Effector memory CD4-positive, alpha-beta T cell (primary cell): ENCODE results near the gene ZNF343.

ENCODE experiments used
- DNase-seq, 3 donors: peaks; one replicate each; pipeline ENCODE4 v3.0.0-alpha.2; 2020
- H3K27ac ChIP-seq: 2 replicates; pipeline ENCODE4 v1.7.0; 2013; ENCODE audit warnings: mild to moderate bottlenecking, low read length, moderate library complexity; ENCODE audit not compliant: insufficient read depth, poor library complexity, severe bottlenecking
- H3K27me3 ChIP-seq: replicated peaks from 2 replicates; pipeline ENCODE4 v1.7.0; 2013; ENCODE audit warnings: mild to moderate bottlenecking, low read length; ENCODE audit not compliant: insufficient read depth, control insufficient read depth, poor library complexity, severe bottlenecking
- H3K36me3 ChIP-seq: 2 replicates; pipeline ENCODE4 v1.7.0; 2013; ENCODE audit warnings: mild to moderate bottlenecking, low read length, moderate library complexity; ENCODE audit not compliant: control insufficient read depth, insufficient read depth
- H3K4me1 ChIP-seq: 2 replicates; pipeline ENCODE4 v1.7.0; 2013; ENCODE audit warnings: low read length, mild to moderate bottlenecking; ENCODE audit not compliant: control insufficient read depth, insufficient read depth, poor library complexity, severe bottlenecking
- H3K4me3 ChIP-seq: 2 replicates; pipeline ENCODE4 v1.7.0; 2013; ENCODE audit warnings: low read length, low read depth, mild to moderate bottlenecking; ENCODE audit not compliant: insufficient read depth, poor library complexity, severe bottlenecking
- H3K9me3 ChIP-seq: 2 replicates; pipeline ENCODE4 v1.7.0; 2013; ENCODE audit warnings: mild to moderate bottlenecking, low read length, moderate library complexity; ENCODE audit not compliant: control insufficient read depth

The ZNF343 gene

GRCh38 chr20:2521369-2522305, 12.9 kb upstream of the ZNF343 start:
- Histone ChIP-seq H3K36me3 (no peaks in the 10 kb centered on the region), H3K27ac (no peak overlapping the region), H3K4me1 (peaks cover 15% of the 10 kb centered on the region), H3K4me3 (no peak overlapping the region), H3K27me3 (no peaks in the 10 kb centered on the region), H3K9me3 (no peaks in the 10 kb centered on the region)
- peak in 2 of 3 donors; percentile 16 to 17 for DNase-seq

GRCh38 chr20:2520617-2521016, 11.9 kb upstream of the ZNF343 start:
- Histone ChIP-seq H3K4me3 (no peak overlapping the region), H3K36me3 (no peaks in the 10 kb centered on the region), H3K4me1 (peaks cover 15% of the 10 kb centered on the region), H3K9me3 (no peaks in the 10 kb centered on the region), H3K27ac (no peak overlapping the region), H3K27me3 (no peaks in the 10 kb centered on the region)
- no peak for DNase-seq

- peaks cover 3% of the 10 kb centered on the region for H3K4me1 ChIP-seq
- no peaks in the 10 kb centered on the region for H3K27me3 ChIP-seq
- DNase-seq, result no peak
- H3K9me3 ChIP-seq, result no peaks in the 10 kb centered on the region
- H3K27ac ChIP-seq, result no peak overlapping the region
- H3K4me3 ChIP-seq, result no peak overlapping the region
- H3K36me3 ChIP-seq, result no peaks in the 10 kb centered on the region
These were observed 10.5 kb upstream of the ZNF343 start for GRCh38 chr20:2519115-2519809.

GRCh38 chr20:2518558-2518957, 9.8 kb upstream of the ZNF343 start:
- Histone ChIP-seq H3K4me3 (no peak overlapping the region), H3K9me3 (no peaks in the 10 kb centered on the region), H3K27me3 (no peaks in the 10 kb centered on the region), H3K27ac (no peak overlapping the region), H3K4me1 (no peaks in the 10 kb centered on the region), H3K36me3 (no peaks in the 10 kb centered on the region)
- no peak for DNase-seq

- H3K4me3 ChIP-seq, result no peak overlapping the region
- no peak for DNase-seq
- no peaks in the 10 kb centered on the region for H3K9me3 ChIP-seq
These were observed 9.4 kb upstream of the ZNF343 start for GRCh38 chr20:2518096-2518495.

GRCh38 chr20:2516399-2516798, 7.7 kb upstream of the ZNF343 start:
- no peaks in the 10 kb centered on the region for H3K36me3 ChIP-seq
- DNase-seq, result no peak
- H3K4me3 ChIP-seq, result no peak overlapping the region
- H3K4me1 ChIP-seq, result no peaks in the 10 kb centered on the region
- H3K9me3 ChIP-seq, result no peaks in the 10 kb centered on the region
- no peak overlapping the region for H3K27ac ChIP-seq
- H3K27me3 ChIP-seq, result no peaks in the 10 kb centered on the region

More at GRCh38 chr20:2518096-2518495, 9.4 kb upstream of the ZNF343 start:
- no peaks in the 10 kb centered on the region for H3K4me1 ChIP-seq
- H3K36me3 ChIP-seq, result no peaks in the 10 kb centered on the region
- no peak overlapping the region for H3K27ac ChIP-seq
- H3K27me3 ChIP-seq, result no peaks in the 10 kb centered on the region

GRCh38 chr20:2515203-2515602, 6.5 kb upstream of the ZNF343 start:
- Histone ChIP-seq H3K4me1 (no peaks in the 10 kb centered on the region), H3K27ac (no peak overlapping the region), H3K27me3 (no peaks in the 10 kb centered on the region), H3K9me3 (no peaks in the 10 kb centered on the region), H3K4me3 (no peak overlapping the region), H3K36me3 (no peaks in the 10 kb centered on the region)
- no peak for DNase-seq

GRCh38 chr20:2509794-2510193, 1.1 kb upstream of the ZNF343 start:
- no peak for DNase-seq
- Histone ChIP-seq H3K27me3 (no peaks in the 10 kb centered on the region), H3K27ac (no peak overlapping the region), H3K9me3 (no peaks in the 10 kb centered on the region), H3K4me1 (peaks cover 18% of the 10 kb centered on the region), H3K4me3 (no peak overlapping the region), H3K36me3 (no peaks in the 10 kb centered on the region)

- Histone ChIP-seq H3K9me3 (no peaks in the 10 kb centered on the region), H3K27me3 (no peaks in the 10 kb centered on the region), H3K36me3 (no peaks in the 10 kb centered on the region), H3K4me3 (peak overlapping the region; percentile 74), H3K27ac (peak overlapping the region; percentile 72), H3K4me1 (peaks cover 18% of the 10 kb centered on the region)
- DNase-seq, result no peak
These were observed 710 bp upstream of the ZNF343 start for GRCh38 chr20:2509468-2509781.
